Measurements from ENCODE around the gene CHCHD3. TPM values are rescaled to one million over a fixed set of nuclear protein-coding genes. Genes with fewer than 3 reads are reported as not detected.

The CHCHD3 gene
- total and polyA plus RNA-seq, 5 donors: 120 to 150 (median 140) TPM

GRCh38 chr7:132950725-132951124, 131.2 kb downstream of the CHCHD3 start:
- ATAC-seq (no peak), DNase-seq (no peak)
- no peak overlapping the region for H3K4me3 ChIP-seq (ENCODE audit: low read length)
- no peaks in the 10 kb centered on the region for H3K27me3 ChIP-seq (ENCODE audit: control insufficient read depth, insufficient read depth)
- intact Hi-C loops (cut with DNase I): no loop called here
- no peaks in the 10 kb centered on the region for H3K4me1 ChIP-seq (ENCODE audit: control insufficient read depth, insufficient read depth, low read length)
- WGBS: 100% methylated on average over 1 of the region's 1 CpG
- no peak overlapping the region for H3K27ac ChIP-seq (ENCODE audit: low read length)
- H3K9me3 ChIP-seq (ENCODE audit: control insufficient read depth, low read length): no peaks in the 10 kb centered on the region

GRCh38 chr7:132947011-132947410, 134.9 kb downstream of the CHCHD3 start:
- DNase-seq: no peak
- ATAC-seq: no peak
- Histone ChIP-seq H3K27me3 (ENCODE audit: control insufficient read depth, insufficient read depth) (no peaks in the 10 kb centered on the region), H3K4me1 (ENCODE audit: control insufficient read depth, insufficient read depth, low read length) (no peaks in the 10 kb centered on the region), H3K9me3 (ENCODE audit: control insufficient read depth, low read length) (no peaks in the 10 kb centered on the region), H3K27ac (ENCODE audit: low read length) (no peak overlapping the region), H3K4me3 (ENCODE audit: low read length) (no peak overlapping the region)
- 95% methylated on average over 1 of the region's 1 CpG for WGBS
- intact Hi-C loops (cut with DNase I): no loop called here

GRCh38 chr7:132944774-132945173, 137.1 kb downstream of the CHCHD3 start:
- H3K4me3 ChIP-seq (ENCODE audit: low read length): no peak overlapping the region
- intact Hi-C loops (cut with DNase I): no loop called here
- H3K4me1 ChIP-seq (ENCODE audit: control insufficient read depth, insufficient read depth, low read length): no peaks in the 10 kb centered on the region
- H3K27me3 ChIP-seq (ENCODE audit: control insufficient read depth, insufficient read depth): no peaks in the 10 kb centered on the region
- WGBS: 90% methylated on average over 3 of the region's 3 CpGs
- H3K27ac ChIP-seq (ENCODE audit: low read length): no peak overlapping the region
- ATAC-seq (no peak), DNase-seq (no peak)
- H3K9me3 ChIP-seq (ENCODE audit: control insufficient read depth, low read length): no peaks in the 10 kb centered on the region

GRCh38 chr7:132943645-132944044, 138.2 kb downstream of the CHCHD3 start:
- no peaks in the 10 kb centered on the region for H3K27me3 ChIP-seq (ENCODE audit: control insufficient read depth, insufficient read depth)
- DNase-seq: no peak
- WGBS: 93% methylated on average over 1 of the region's 1 CpG
- H3K27ac ChIP-seq (ENCODE audit: low read length): no peak overlapping the region
- no peaks in the 10 kb centered on the region for H3K9me3 ChIP-seq (ENCODE audit: control insufficient read depth, low read length)
- intact Hi-C loops (cut with DNase I): no loop called here
- no peaks in the 10 kb centered on the region for H3K4me1 ChIP-seq (ENCODE audit: control insufficient read depth, insufficient read depth, low read length)
- H3K4me3 ChIP-seq (ENCODE audit: low read length): no peak overlapping the region
- no peak for ATAC-seq

- intact Hi-C loops (cut with DNase I): no loop called here
- Histone ChIP-seq H3K9me3 (ENCODE audit: control insufficient read depth, low read length) (no peaks in the 10 kb centered on the region), H3K4me3 (ENCODE audit: low read length) (no peak overlapping the region), H3K27ac (ENCODE audit: low read length) (no peak overlapping the region), H3K27me3 (ENCODE audit: control insufficient read depth, insufficient read depth) (no peaks in the 10 kb centered on the region), H3K4me1 (ENCODE audit: control insufficient read depth, insufficient read depth, low read length) (no peaks in the 10 kb centered on the region)
- DNase-seq (no peak), ATAC-seq (no peak)
- WGBS: 92% methylated on average over 1 of the region's 1 CpG
Observed at GRCh38 chr7:132942701-132943100, 139.2 kb downstream of the CHCHD3 start.

GRCh38 chr7:132941905-132942304, 140.0 kb downstream of the CHCHD3 start:
- 90% methylated on average over 4 of the region's 4 CpGs for WGBS
- ATAC-seq (no peak), DNase-seq (no peak)
- intact Hi-C loops (cut with DNase I): no loop called here
- Histone ChIP-seq H3K27me3 (ENCODE audit: control insufficient read depth, insufficient read depth) (no peaks in the 10 kb centered on the region), H3K4me1 (ENCODE audit: control insufficient read depth, insufficient read depth, low read length) (no peaks in the 10 kb centered on the region), H3K4me3 (ENCODE audit: low read length) (no peak overlapping the region), H3K9me3 (ENCODE audit: control insufficient read depth, low read length) (no peaks in the 10 kb centered on the region), H3K27ac (ENCODE audit: low read length) (no peak overlapping the region)

- no peaks in the 10 kb centered on the region for H3K4me1 ChIP-seq (ENCODE audit: control insufficient read depth, insufficient read depth, low read length)
- H3K27me3 ChIP-seq (ENCODE audit: control insufficient read depth, insufficient read depth): no peaks in the 10 kb centered on the region
- H3K4me3 ChIP-seq (ENCODE audit: low read length): no peak overlapping the region
- intact Hi-C loops (cut with DNase I): no loop called here
- DNase-seq (no peak), ATAC-seq (no peak)
- no peak overlapping the region for H3K27ac ChIP-seq (ENCODE audit: low read length)
- 90% methylated on average over 4 of the region's 4 CpGs for WGBS
- no peaks in the 10 kb centered on the region for H3K9me3 ChIP-seq (ENCODE audit: control insufficient read depth, low read length)
Observed at GRCh38 chr7:132941428-132941827, 140.5 kb downstream of the CHCHD3 start.

- Histone ChIP-seq H3K4me3 (ENCODE audit: low read length) (no peak overlapping the region), H3K27ac (ENCODE audit: low read length) (no peak overlapping the region), H3K27me3 (ENCODE audit: control insufficient read depth, insufficient read depth) (no peaks in the 10 kb centered on the region), H3K9me3 (ENCODE audit: control insufficient read depth, low read length) (no peaks in the 10 kb centered on the region), H3K4me1 (ENCODE audit: control insufficient read depth, insufficient read depth, low read length) (no peaks in the 10 kb centered on the region)
- no peak for ATAC-seq
- intact Hi-C loops (cut with DNase I): no loop called here
- DNase-seq: no peak
Observed at GRCh38 chr7:132940084-132940483, 141.8 kb downstream of the CHCHD3 start.

- no peaks in the 10 kb centered on the region for H3K4me1 ChIP-seq (ENCODE audit: control insufficient read depth, insufficient read depth, low read length)
- H3K27me3 ChIP-seq (ENCODE audit: control insufficient read depth, insufficient read depth): no peaks in the 10 kb centered on the region
- no peaks in the 10 kb centered on the region for H3K9me3 ChIP-seq (ENCODE audit: control insufficient read depth, low read length)
- no peak for DNase-seq
- H3K27ac ChIP-seq (ENCODE audit: low read length): no peak overlapping the region
- no peak for ATAC-seq
- WGBS: 84% methylated on average over 4 of the region's 4 CpGs
- no peak overlapping the region for H3K4me3 ChIP-seq (ENCODE audit: low read length)
- intact Hi-C loops (cut with DNase I): no loop called here
Observed at GRCh38 chr7:132939495-132939894, 142.4 kb downstream of the CHCHD3 start.

- Histone ChIP-seq H3K4me3 (ENCODE audit: low read length) (no peak overlapping the region), H3K9me3 (ENCODE audit: control insufficient read depth, low read length) (no peaks in the 10 kb centered on the region), H3K27me3 (ENCODE audit: control insufficient read depth, insufficient read depth) (no peaks in the 10 kb centered on the region), H3K4me1 (ENCODE audit: control insufficient read depth, insufficient read depth, low read length) (no peaks in the 10 kb centered on the region), H3K27ac (ENCODE audit: low read length) (no peak overlapping the region)
- no peak for ATAC-seq
- intact Hi-C loops (cut with DNase I): no loop called here
- no peak for DNase-seq
Observed at GRCh38 chr7:132937286-132937685, 144.6 kb downstream of the CHCHD3 start.

- intact Hi-C loops (cut with DNase I): no loop called here
Observed at GRCh38 chr7:132935608-132936007, 146.3 kb downstream of the CHCHD3 start.

GRCh38 chr7:132934017-132934416, 147.9 kb downstream of the CHCHD3 start:
- DNase-seq (no peak), ATAC-seq (no peak)
- peak overlapping the region; percentile 17 for H3K27ac ChIP-seq (ENCODE audit: low read length)
- no peak overlapping the region for H3K4me3 ChIP-seq (ENCODE audit: low read length)
- no peaks in the 10 kb centered on the region for H3K9me3 ChIP-seq (ENCODE audit: control insufficient read depth, low read length)
- intact Hi-C loops (cut with DNase I): no loop called here
- WGBS: 97% methylated on average over 2 of the region's 2 CpGs
- H3K4me1 ChIP-seq (ENCODE audit: control insufficient read depth, insufficient read depth, low read length): no peaks in the 10 kb centered on the region
- no peaks in the 10 kb centered on the region for H3K27me3 ChIP-seq (ENCODE audit: control insufficient read depth, insufficient read depth)

More at GRCh38 chr7:132935608-132936007, 146.3 kb downstream of the CHCHD3 start:
- ATAC-seq (no peak), DNase-seq (no peak)
- H3K27ac ChIP-seq (ENCODE audit: low read length): no peak overlapping the region
- WGBS: 99% methylated on average over 1 of the region's 1 CpG
- no peak overlapping the region for H3K4me3 ChIP-seq (ENCODE audit: low read length)
- no peaks in the 10 kb centered on the region for H3K4me1 ChIP-seq (ENCODE audit: control insufficient read depth, insufficient read depth, low read length)
- no peaks in the 10 kb centered on the region for H3K9me3 ChIP-seq (ENCODE audit: control insufficient read depth, low read length)
- no peaks in the 10 kb centered on the region for H3K27me3 ChIP-seq (ENCODE audit: control insufficient read depth, insufficient read depth)

All from right cardiac atrium (tissue), 5 donors.